OCI-LY1 (cell line): ENCODE results near the gene THSD7A.

Experiments used
- H2AFZ ChIP-seq: fragments of 200-600 bp; sonication (generic), shearing (Covaris generic); 2 replicates; pipeline ENCODE4 v1.6.0; 2014; ENCODE audit warnings: antibody characterized with exemption, mild to moderate bottlenecking, low read length
- H3F3A ChIP-seq: fragments of 200-600 bp; sonication (generic), shearing (Covaris generic); 2 replicates; pipeline ENCODE4 v1.6.0; 2014; ENCODE audit warnings: mild to moderate bottlenecking, antibody characterized with exemption, low read length, moderate library complexity; ENCODE audit not compliant: insufficient read depth
- H3K27ac ChIP-seq: fragments of 200-600 bp; sonication (generic); 2 replicates; pipeline ENCODE4 v1.5.1; 2014; ENCODE audit warnings: low read length, mixed run types, mild to moderate bottlenecking, low read depth; ENCODE audit not compliant: poor library complexity, severe bottlenecking
- H3K27me3 ChIP-seq: fragments of 200-600 bp; sonication (generic); 2 replicates; pipeline ENCODE4 v1.6.0; 2014; ENCODE audit warnings: antibody characterized with exemption, mild to moderate bottlenecking, low read length, moderate library complexity; ENCODE audit not compliant: insufficient read depth
- H3K36me3 ChIP-seq: fragments of 200-600 bp; sonication (generic); 2 replicates; pipeline ENCODE4 v1.6.1; 2014; ENCODE audit warnings: mild to moderate bottlenecking, antibody characterized with exemption, low read length, moderate library complexity, mixed read lengths; ENCODE audit not compliant: insufficient read depth
- H3K4me1 ChIP-seq: fragments of 200-600 bp; sonication (generic); 2 replicates; pipeline ENCODE4 v1.5.1; 2014; ENCODE audit warnings: mild to moderate bottlenecking, low read length, moderate library complexity; ENCODE audit not compliant: insufficient read depth, severe bottlenecking
- H3K4me2 ChIP-seq: fragments of 200-600 bp; sonication (generic), shearing (Covaris generic); 2 replicates; pipeline ENCODE4 v1.6.1; 2014; ENCODE audit warnings: low read length
- H3K4me3 ChIP-seq: fragments of 200-600 bp; sonication (generic); 2 replicates; pipeline ENCODE4 v1.5.1; 2014; ENCODE audit warnings: low read length, low read depth, mild to moderate bottlenecking, mixed read lengths; ENCODE audit not compliant: poor library complexity, severe bottlenecking
- H3K79me2 ChIP-seq: fragments of 200-600 bp; shearing (Covaris generic); 2 replicates; pipeline ENCODE4 v1.6.1; 2016; ENCODE audit warnings: mixed run types, low read length, mixed read lengths; ENCODE audit not compliant: insufficient read depth
- H3K9ac ChIP-seq: fragments of 200-600 bp; sonication (generic), shearing (Covaris generic); 2 replicates; pipeline ENCODE4 v1.6.1; 2014; ENCODE audit warnings: mild to moderate bottlenecking, low read length, mixed read lengths
- H3K9me2 ChIP-seq: fragments of 200-600 bp; sonication (generic), shearing (Covaris generic); 2 replicates; pipeline ENCODE4 v1.6.1; 2014; ENCODE audit warnings: low read depth, mild to moderate bottlenecking, low read length, mixed read lengths
- H3K9me3 ChIP-seq: fragments of 200-600 bp; shearing (Covaris generic); 2 replicates; pipeline ENCODE4 v1.6.1; 2014; ENCODE audit warnings: low read length, mixed read lengths
- H4K20me1 ChIP-seq: fragments of 200-600 bp; sonication (generic), shearing (Covaris generic); 2 replicates; pipeline ENCODE4 v1.6.0; 2016; ENCODE audit warnings: mild to moderate bottlenecking, low read length; ENCODE audit not compliant: insufficient read depth
- CTCF ChIP-seq: fragments of 200-600 bp; sonication (generic), shearing (Covaris generic); IDR thresholded peaks from 2 replicates; pipeline ENCODE4 v1.5.1; 2017; ENCODE audit warnings: mild to moderate bottlenecking, antibody characterized with exemption, low read length, moderate library complexity, mixed read lengths
- EZH2 ChIP-seq: fragments of 200-600 bp; sonication (generic), shearing (Covaris generic); IDR thresholded peaks from 2 replicates; pipeline ENCODE4 v1.8.0; 2017; ENCODE audit warnings: borderline replicate concordance, mixed run types, mild to moderate bottlenecking, antibody characterized with exemption, low read length, moderate library complexity, mixed read lengths

Gene THSD7A

GRCh38 chr7:11507929-11508328, 324.1 kb downstream of the THSD7A start:
- H3K9me3 ChIP-seq = no peaks in the 10 kb centered on the region

GRCh38 chr7:11506417-11506816, 325.6 kb downstream of the THSD7A start:
- H3K27ac ChIP-seq = no peak overlapping the region
- H3K36me3 ChIP-seq = no peaks in the 10 kb centered on the region
- no peak overlapping the region for H3K4me2 ChIP-seq
- H3K79me2 ChIP-seq = no peaks in the 10 kb centered on the region
- H3K9me2 ChIP-seq = no peaks in the 10 kb centered on the region
- H3K27me3 ChIP-seq = no peaks in the 10 kb centered on the region
- H4K20me1 ChIP-seq = no peaks in the 10 kb centered on the region
- H3F3A ChIP-seq = no peaks in the 10 kb centered on the region
- H3K4me1 ChIP-seq = peaks cover 4% of the 10 kb centered on the region
- H3K9me3 ChIP-seq = no peaks in the 10 kb centered on the region
- TF ChIP-seq CTCF = no peak
- no peak for TF ChIP-seq EZH2
- no peak overlapping the region for H3K9ac ChIP-seq
- no peak overlapping the region for H3K4me3 ChIP-seq
- H2AFZ ChIP-seq = no peak overlapping the region

More at GRCh38 chr7:11507929-11508328, 324.1 kb downstream of the THSD7A start:
- no peaks in the 10 kb centered on the region for H3K27me3 ChIP-seq
- no peaks in the 10 kb centered on the region for H3K9me2 ChIP-seq
- H2AFZ ChIP-seq = no peak overlapping the region
- no peaks in the 10 kb centered on the region for H3K79me2 ChIP-seq
- no peaks in the 10 kb centered on the region for H3K36me3 ChIP-seq
- H3K4me2 ChIP-seq = no peak overlapping the region
- H3K4me3 ChIP-seq = no peak overlapping the region
- TF ChIP-seq CTCF = no peak
- peaks cover 4% of the 10 kb centered on the region for H3K4me1 ChIP-seq
- H4K20me1 ChIP-seq = no peaks in the 10 kb centered on the region
- no peak overlapping the region for H3K27ac ChIP-seq
- no peak overlapping the region for H3K9ac ChIP-seq
- no peaks in the 10 kb centered on the region for H3F3A ChIP-seq

GRCh38 chr7:11505471-11505985, 326.5 kb downstream of the THSD7A start:
- H3K4me3 ChIP-seq = no peak overlapping the region
- H3K9me3 ChIP-seq = no peaks in the 10 kb centered on the region
- H3K27ac ChIP-seq = no peak overlapping the region
- H3K36me3 ChIP-seq = no peaks in the 10 kb centered on the region
- H3K4me2 ChIP-seq = no peak overlapping the region
- peaks cover 4% of the 10 kb centered on the region for H3K4me1 ChIP-seq
- no peaks in the 10 kb centered on the region for H3K79me2 ChIP-seq
- H2AFZ ChIP-seq = no peak overlapping the region
- no peaks in the 10 kb centered on the region for H3K27me3 ChIP-seq
- H3K9me2 ChIP-seq = no peaks in the 10 kb centered on the region
- no peaks in the 10 kb centered on the region for H3F3A ChIP-seq
- TF ChIP-seq CTCF (no peak), EZH2 (no peak)
- H4K20me1 ChIP-seq = no peaks in the 10 kb centered on the region
- H3K9ac ChIP-seq = no peak overlapping the region
